Activated CD8-positive, alpha-beta T cell treated with anti-CD3 and anti-CD28 coated beads for 36 hours (primary cell): ENCODE results near the gene RTN4RL1. TPM values are rescaled to one million over a fixed set of nuclear protein-coding genes. Genes with fewer than 3 reads are reported as not detected.
A peak's percentile ranks its signal among the peaks of the same experiment; 100 is the strongest.

ENCODE experiments used
- microRNA-seq: library from miRNA; unstranded; fragments of <30 nt; microRNA quantifications from one replicate; pipeline ENCODE4 v1.2.0, GENCODE V29; 2022; ENCODE audit warnings: borderline microRNAs expressed, borderline replicate concordance
- total RNA-seq, 2 experiments: library from RNA; stranded (reverse); gene quantifications; one replicate each; pipeline ENCODE4 v1.2.3, GENCODE V29; 2021

The RTN4RL1 gene
- total RNA-seq, 2 experiments from 2014 or later: 0.27 to 0.49 TPM

Small RNA genes within 50 kb of the gene (microRNA-seq; reads per million reads assigned to microRNA genes)
- gene MIR132 (1,328 reads per million, percentile 90 among the genes with 10 or more reads in this experiment), gene MIR212 (25.1 reads per million, percentile 49 among the genes with 10 or more reads in this experiment)

Other genes starting within 250 kb of the RTN4RL1 start
- gene SMYD4, start 195.4 kb downstream of the RTN4RL1 start, total RNA-seq: 10 to 100 TPM; 22.2 to 22.7 TPM
- gene RPA1, start 195.3 kb downstream of the RTN4RL1 start, total RNA-seq: 100 to 1,000 TPM; 189 to 197 TPM
- 10 to 100 TPM; 27.8 to 32.5 TPM for gene DPH1, start 4.8 kb upstream of the RTN4RL1 start, total RNA-seq
- gene OVCA2, start 16.7 kb upstream of the RTN4RL1 start, total RNA-seq: 10 to 100 TPM; 28.0 to 28.5 TPM
- gene HIC1, start 29.8 kb upstream of the RTN4RL1 start, total RNA-seq: 10 to 100 TPM; 35.1 TPM